ENCODE results near the gene DPY30.

Gene DPY30

GRCh38 chr2:32005371-32005976 is 34.1 kb downstream of the DPY30 start:
- Histone ChIP-seq H2AFZ (ENCODE audit: low read length) (no peak overlapping the region), H3K4me3 (ENCODE audit: low read length) (no peak overlapping the region), H3K4me1 (ENCODE audit: low read length) (peaks cover 8% of the 10 kb centered on the region; the same call in 1 of the 2 replicates), H3K9ac (ENCODE audit: low read length) (no peak overlapping the region), H3K27me3 (replicated peaks; ENCODE audit: insufficient read depth, low read length) (no peaks in the 10 kb centered on the region), H3K27ac (ENCODE audit: low read length) (no peak overlapping the region), H3K36me3 (replicated peaks; ENCODE audit: insufficient read depth, low read length) (no peaks in the 10 kb centered on the region), H4K20me1 (ENCODE audit: insufficient read depth, low read length) (peaks cover 20% of the 10 kb centered on the region; the same call in 1 of the 2 replicates), H3K4me2 (ENCODE audit: low read depth, low read length) (no peak overlapping the region), H3K79me2 (ENCODE audit: low read length) (peaks cover 87% of the 10 kb centered on the region), H3F3A (ENCODE audit: insufficient read depth, low read length) (peaks cover 10% of the 10 kb centered on the region), H3K9me3 (replicated peaks; ENCODE audit: insufficient read depth, low read length) (no peaks in the 10 kb centered on the region), H3K9me2 (replicated peaks; ENCODE audit: insufficient read depth, low read length) (no peaks in the 10 kb centered on the region)
- no peak for DNase-seq
- TF ChIP-seq EZH2 (optimal IDR thresholded peaks at IDR 0.05; ENCODE audit: low read depth, low read length) (no peak), CTCF (IDR thresholded peaks at IDR 0.05; ENCODE audit: low read length) (no peak), EZH2phosphoT487 (IDR thresholded peaks at IDR 0.05; ENCODE audit: low read length) (no peak)

GRCh38 chr2:32003791-32004190 is 35.8 kb downstream of the DPY30 start:
- no peak overlapping the region for H3K4me3 ChIP-seq (ENCODE audit: low read length)
- H3K36me3 ChIP-seq (replicated peaks; ENCODE audit: insufficient read depth, low read length), result no peaks in the 10 kb centered on the region
- H3K4me2 ChIP-seq (ENCODE audit: low read depth, low read length), result no peak overlapping the region
- H4K20me1 ChIP-seq (ENCODE audit: insufficient read depth, low read length), result peaks cover 20% of the 10 kb centered on the region; the same call in 1 of the 2 replicates
- H3K9me2 ChIP-seq (replicated peaks; ENCODE audit: insufficient read depth, low read length), result no peaks in the 10 kb centered on the region
- H3K27me3 ChIP-seq (replicated peaks; ENCODE audit: insufficient read depth, low read length), result no peaks in the 10 kb centered on the region
- no peak overlapping the region for H2AFZ ChIP-seq (ENCODE audit: low read length)
- H3K79me2 ChIP-seq (ENCODE audit: low read length), result peaks cover 93% of the 10 kb centered on the region
- no peak for TF ChIP-seq EZH2phosphoT487 (IDR thresholded peaks at IDR 0.05; ENCODE audit: low read length)
- no peak for TF ChIP-seq EZH2 (optimal IDR thresholded peaks at IDR 0.05; ENCODE audit: low read depth, low read length)
- no peak for TF ChIP-seq CTCF (IDR thresholded peaks at IDR 0.05; ENCODE audit: low read length)
- no peaks in the 10 kb centered on the region for H3K9me3 ChIP-seq (replicated peaks; ENCODE audit: insufficient read depth, low read length)
- DNase-seq, result no peak
- no peak overlapping the region for H3K27ac ChIP-seq (ENCODE audit: low read length)
- peaks cover 8% of the 10 kb centered on the region; the same call in 1 of the 2 replicates for H3K4me1 ChIP-seq (ENCODE audit: low read length)
- H3F3A ChIP-seq (ENCODE audit: insufficient read depth, low read length), result peaks cover 3% of the 10 kb centered on the region; the same call in 1 of the 2 replicates
- no peak overlapping the region for H3K9ac ChIP-seq (ENCODE audit: low read length)

GRCh38 chr2:32002406-32002805 is 37.2 kb downstream of the DPY30 start:
- Histone ChIP-seq H3K9me3 (replicated peaks; ENCODE audit: insufficient read depth, low read length) (no peaks in the 10 kb centered on the region), H2AFZ (ENCODE audit: low read length) (no peak overlapping the region), H3K9ac (ENCODE audit: low read length) (no peak overlapping the region), H3K36me3 (replicated peaks; ENCODE audit: insufficient read depth, low read length) (no peaks in the 10 kb centered on the region), H4K20me1 (ENCODE audit: insufficient read depth, low read length) (peaks cover 16% of the 10 kb centered on the region; the same call in 1 of the 2 replicates), H3K27ac (ENCODE audit: low read length) (no peak overlapping the region), H3K4me1 (ENCODE audit: low read length) (no peaks in the 10 kb centered on the region), H3K4me3 (ENCODE audit: low read length) (no peak overlapping the region), H3K4me2 (ENCODE audit: low read depth, low read length) (no peak overlapping the region), H3K79me2 (ENCODE audit: low read length) (peaks cover 93% of the 10 kb centered on the region), H3K27me3 (replicated peaks; ENCODE audit: insufficient read depth, low read length) (no peaks in the 10 kb centered on the region), H3F3A (ENCODE audit: insufficient read depth, low read length) (no peaks in the 10 kb centered on the region), H3K9me2 (replicated peaks; ENCODE audit: insufficient read depth, low read length) (no peaks in the 10 kb centered on the region)
- DNase-seq, result no peak
- no peak for TF ChIP-seq EZH2phosphoT487 (IDR thresholded peaks at IDR 0.05; ENCODE audit: low read length)
- TF ChIP-seq EZH2 (optimal IDR thresholded peaks at IDR 0.05; ENCODE audit: low read depth, low read length), result no peak
- no peak for TF ChIP-seq CTCF (IDR thresholded peaks at IDR 0.05; ENCODE audit: low read length)
